ENCODE measurements around the gene FRMD6. TPM values are rescaled to one million over a fixed set of nuclear protein-coding genes. Genes with fewer than 3 reads are reported as not detected.
"Not testable (repeated sequence)": the region's sequence is repeated elsewhere in the genome, so short reads cannot be mapped to it uniquely, and the experiment has no call there.

Gene FRMD6
- total RNA-seq, 2 experiments from 2014 or later = 3.4 to 3.9 TPM

- DNase-seq = no peak
Observed at GRCh38 chr14:51743588-51744000, 91.9 kb downstream of the FRMD6 start.

GRCh38 chr14:51744372-51745130 lies 92.8 kb downstream of the FRMD6 start:
- Mint-ChIP-seq H3K4me3 (no peak overlapping the region), H3K4me1 (no peaks in the 10 kb centered on the region)
- DNase-seq = no peak

More at GRCh38 chr14:51743588-51744000, 91.9 kb downstream of the FRMD6 start:
- Mint-ChIP-seq H3K27me3 (peaks cover 4% of the 10 kb centered on the region), H3K4me3 (no peak overlapping the region), H3K4me1 (peaks cover 2% of the 10 kb centered on the region), H3K36me3 (no peaks in the 10 kb centered on the region), H3K27ac (no peak overlapping the region), H3K9me3 (peaks cover 1% of the 10 kb centered on the region)

GRCh38 chr14:51746823-51747222 lies 95.1 kb downstream of the FRMD6 start:
- H3K4me1 Mint-ChIP-seq, H3K36me3 Mint-ChIP-seq, H3K27me3 Mint-ChIP-seq, H3K27ac Mint-ChIP-seq, H3K4me3 Mint-ChIP-seq, DNase-seq, H3K9me3 Mint-ChIP-seq: not testable (repeated sequence)

More at GRCh38 chr14:51744372-51745130, 92.8 kb downstream of the FRMD6 start:
- Mint-ChIP-seq H3K27me3 (peaks cover 4% of the 10 kb centered on the region), H3K9me3 (peaks cover 1% of the 10 kb centered on the region), H3K27ac (no peak overlapping the region), H3K36me3 (no peaks in the 10 kb centered on the region)

- no peaks in the 10 kb centered on the region for H3K36me3 Mint-ChIP-seq
- H3K4me3 Mint-ChIP-seq = no peak overlapping the region
- DNase-seq = no peak
Observed at GRCh38 chr14:51750542-51750941, 98.8 kb downstream of the FRMD6 start.

GRCh38 chr14:51751611-51752345 lies 100.1 kb downstream of the FRMD6 start:
- not testable (repeated sequence) for DNase-seq, H3K36me3 Mint-ChIP-seq, H3K9me3 Mint-ChIP-seq, H3K27me3 Mint-ChIP-seq, H3K27ac Mint-ChIP-seq, H3K4me1 Mint-ChIP-seq, H3K4me3 Mint-ChIP-seq

More at GRCh38 chr14:51750542-51750941, 98.8 kb downstream of the FRMD6 start:
- Mint-ChIP-seq H3K27ac (no peak overlapping the region), H3K9me3 (no peaks in the 10 kb centered on the region), H3K27me3 (peaks cover 6% of the 10 kb centered on the region), H3K4me1 (peaks cover 7% of the 10 kb centered on the region)

GRCh38 chr14:51757756-51758155 lies 106.0 kb downstream of the FRMD6 start:
- H3K36me3 Mint-ChIP-seq, H3K27ac Mint-ChIP-seq, H3K4me1 Mint-ChIP-seq, H3K4me3 Mint-ChIP-seq, DNase-seq, H3K9me3 Mint-ChIP-seq, H3K27me3 Mint-ChIP-seq: not testable (repeated sequence)

GRCh38 chr14:51759950-51760349 lies 108.2 kb downstream of the FRMD6 start:
- no peak for DNase-seq
- Mint-ChIP-seq H3K9me3 (no peaks in the 10 kb centered on the region), H3K4me3 (no peak overlapping the region), H3K4me1 (peaks cover 9% of the 10 kb centered on the region), H3K27ac (no peak overlapping the region), H3K36me3 (no peaks in the 10 kb centered on the region), H3K27me3 (peaks cover 18% of the 10 kb centered on the region)

GRCh38 chr14:51765726-51766125 lies 114.0 kb downstream of the FRMD6 start:
- H3K9me3 Mint-ChIP-seq, H3K27ac Mint-ChIP-seq, H3K36me3 Mint-ChIP-seq, DNase-seq, H3K4me3 Mint-ChIP-seq, H3K4me1 Mint-ChIP-seq: not testable (repeated sequence)
- H3K27me3 Mint-ChIP-seq = peaks cover 15% of the 10 kb centered on the region

- H3K9me3 Mint-ChIP-seq, H3K27ac Mint-ChIP-seq, H3K4me3 Mint-ChIP-seq, H3K4me1 Mint-ChIP-seq, H3K36me3 Mint-ChIP-seq, DNase-seq: not testable (repeated sequence)
- H3K27me3 Mint-ChIP-seq = peaks cover 15% of the 10 kb centered on the region
Observed at GRCh38 chr14:51766586-51766985, 114.9 kb downstream of the FRMD6 start.

GRCh38 chr14:51769261-51769660 lies 117.6 kb downstream of the FRMD6 start:
- H3K4me3 Mint-ChIP-seq, H3K27me3 Mint-ChIP-seq, H3K27ac Mint-ChIP-seq: not testable (repeated sequence)

GRCh38 chr14:51774209-51774608 lies 122.5 kb downstream of the FRMD6 start:
- H3K36me3 Mint-ChIP-seq = no peaks in the 10 kb centered on the region
- DNase-seq = no peak
- peaks cover 6% of the 10 kb centered on the region for H3K4me1 Mint-ChIP-seq

More at GRCh38 chr14:51769261-51769660, 117.6 kb downstream of the FRMD6 start:
- H3K36me3 Mint-ChIP-seq, H3K9me3 Mint-ChIP-seq, H3K4me1 Mint-ChIP-seq, DNase-seq: not testable (repeated sequence)

GRCh38 chr14:51776102-51776894 lies 124.6 kb downstream of the FRMD6 start:
- Mint-ChIP-seq H3K36me3 (no peaks in the 10 kb centered on the region), H3K4me3 (no peak overlapping the region), H3K27me3 (peaks cover 3% of the 10 kb centered on the region), H3K27ac (no peak overlapping the region), H3K9me3 (no peaks in the 10 kb centered on the region), H3K4me1 (peaks cover 18% of the 10 kb centered on the region)
- peak; percentile 33 for DNase-seq

More at GRCh38 chr14:51774209-51774608, 122.5 kb downstream of the FRMD6 start:
- no peaks in the 10 kb centered on the region for H3K9me3 Mint-ChIP-seq
- no peak overlapping the region for H3K4me3 Mint-ChIP-seq
- no peak overlapping the region for H3K27ac Mint-ChIP-seq
- H3K27me3 Mint-ChIP-seq = peaks cover 3% of the 10 kb centered on the region

GRCh38 chr14:51780006-51780692 lies 128.4 kb downstream of the FRMD6 start:
- DNase-seq = peak; percentile 61
- peaks cover 2% of the 10 kb centered on the region for H3K9me3 Mint-ChIP-seq
- no peak overlapping the region for H3K27ac Mint-ChIP-seq
- H3K4me1 Mint-ChIP-seq = peaks cover 34% of the 10 kb centered on the region
- H3K36me3 Mint-ChIP-seq = peaks cover under 1% of the 10 kb centered on the region
- no peak overlapping the region for H3K4me3 Mint-ChIP-seq
- peaks cover 15% of the 10 kb centered on the region for H3K27me3 Mint-ChIP-seq

Measured in activated naive CD8-positive, alpha-beta T cell treated with anti-CD3 and anti-CD28 coated beads for 36 hours (primary cell).